MM.1S (cell line): ENCODE measurements around the gene ATOH8.

Experiments used
- DNase-seq: peaks from one replicate; pipeline ENCODE4 v3.0.0-alpha.2; 2015
- H2AFZ ChIP-seq: fragments of 300-600 bp; sonication (generic); 2 replicates; pipeline ENCODE4 v1.6.0; 2016; ENCODE audit warnings: antibody characterized with exemption, low read length
- H3F3A ChIP-seq: fragments of 300-600 bp; sonication (generic); 2 replicates; pipeline ENCODE4 v1.6.1; 2016; ENCODE audit warnings: mild to moderate bottlenecking, antibody characterized with exemption, low read length, moderate library complexity, mixed read lengths; ENCODE audit not compliant: insufficient read depth
- H3K27ac ChIP-seq: fragments of 300-600 bp; sonication (generic); 2 replicates; pipeline ENCODE4 v1.5.1; 2016; ENCODE audit warnings: mild to moderate bottlenecking, low read length
- H3K27me3 ChIP-seq: fragments of 300-600 bp; sonication (generic); replicated peaks from 2 replicates; pipeline ENCODE4 v1.6.0; 2016; ENCODE audit warnings: low read length; ENCODE audit not compliant: insufficient read depth
- H3K36me3 ChIP-seq: fragments of 300-600 bp; sonication (generic); replicated peaks from 2 replicates; pipeline ENCODE4 v1.6.1; 2016; ENCODE audit warnings: mild to moderate bottlenecking, low read length, mixed read lengths; ENCODE audit not compliant: insufficient read depth
- H3K4me1 ChIP-seq: fragments of 300-600 bp; sonication (generic); 2 replicates; pipeline ENCODE4 v1.6.1; 2016; ENCODE audit warnings: low read length, mixed read lengths
- H3K4me2 ChIP-seq: fragments of 300-600 bp; sonication (generic); 2 replicates; pipeline ENCODE4 v1.6.0; 2016; ENCODE audit warnings: low read depth, low read length
- H3K4me3 ChIP-seq: fragments of 300-600 bp; sonication (generic); 2 replicates; pipeline ENCODE4 v1.5.1; 2016; ENCODE audit warnings: low read length, mixed read lengths
- H3K79me2 ChIP-seq: fragments of 300-600 bp; sonication (generic); 2 replicates; pipeline ENCODE4 v1.6.1; 2016; ENCODE audit warnings: mixed run types, low read length, mixed read lengths
- H3K9ac ChIP-seq: fragments of 300-600 bp; sonication (generic); 2 replicates; pipeline ENCODE4 v1.6.1; 2016; ENCODE audit warnings: low read length, mixed read lengths
- H3K9me2 ChIP-seq: fragments of 300-600 bp; sonication (generic); replicated peaks from 2 replicates; pipeline ENCODE4 v1.6.1; 2016; ENCODE audit warnings: mild to moderate bottlenecking, low read length, mixed read lengths; ENCODE audit not compliant: insufficient read depth
- H3K9me3 ChIP-seq: fragments of 300-600 bp; sonication (generic); replicated peaks from 2 replicates; pipeline ENCODE4 v1.6.1; 2016; ENCODE audit warnings: mild to moderate bottlenecking, low read length, mixed read lengths; ENCODE audit not compliant: insufficient read depth
- H4K20me1 ChIP-seq: fragments of 300-600 bp; sonication (generic); 2 replicates; pipeline ENCODE4 v1.6.1; 2016; ENCODE audit warnings: mild to moderate bottlenecking, low read length, moderate library complexity, mixed read lengths; ENCODE audit not compliant: insufficient read depth
- EZH2 ChIP-seq: fragments of 300-600 bp; sonication (generic); optimal IDR thresholded peaks from 2 replicates; pipeline ENCODE3; 2017; ENCODE audit warnings: low read depth, mild to moderate bottlenecking, antibody characterized with exemption, low read length, mixed read lengths
- EZH2phosphoT487 ChIP-seq: fragments of 300-600 bp; sonication (generic); IDR thresholded peaks from 2 replicates; pipeline ENCODE4 v1.6.1; 2018; ENCODE audit warnings: antibody characterized with exemption, low read length
- TF ChIP-seq, protein P1 (sequence below): fragments of 300-600 bp; sonication (generic); IDR thresholded peaks from 2 replicates; pipeline ENCODE4 v1.5.1; 2016; ENCODE audit warnings: antibody characterized with exemption, low read length, mixed read lengths

ATOH8 gene

DNA sequence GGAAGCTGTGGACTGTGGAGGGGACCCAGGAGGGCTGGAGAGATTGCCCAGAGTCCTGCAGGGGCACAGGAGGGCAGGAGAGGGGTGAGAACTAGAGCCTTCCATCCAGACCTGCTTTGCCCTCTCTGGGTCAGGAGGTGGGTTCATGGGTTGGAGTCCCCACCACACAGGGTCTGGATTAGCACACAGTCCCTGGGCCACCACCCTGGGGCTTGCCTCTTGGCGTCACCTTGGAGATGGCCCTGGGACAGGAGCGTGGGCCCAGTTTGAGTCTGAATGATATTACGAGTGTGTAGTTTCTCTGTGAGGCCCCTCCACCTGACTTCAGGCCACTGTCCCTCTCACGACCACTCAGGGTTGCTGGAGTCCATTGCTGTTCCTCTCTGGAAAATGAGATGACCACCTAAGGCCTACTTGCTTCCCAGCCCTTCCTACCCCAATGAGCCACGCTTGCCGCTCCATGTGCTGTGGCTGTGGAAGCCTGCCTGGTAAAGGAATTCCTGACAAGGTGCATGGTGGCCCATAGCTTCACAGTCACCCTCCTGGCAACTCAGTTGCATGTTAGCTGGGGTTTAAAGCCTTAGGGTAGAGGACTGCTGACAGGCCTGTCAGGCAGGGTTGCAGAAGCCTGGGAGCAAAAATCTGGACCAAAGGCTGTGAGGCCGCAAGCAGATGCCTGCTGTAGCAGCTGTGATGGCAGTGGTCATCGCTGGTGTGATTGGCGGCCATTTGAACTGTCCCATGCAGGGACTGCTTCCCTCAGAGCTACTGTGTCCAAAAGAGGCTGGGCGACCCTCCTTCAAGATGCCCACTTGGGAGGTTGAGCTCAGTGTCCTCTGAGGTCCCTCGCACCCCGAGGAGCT is 14.2 kb downstream of the ATOH8 start:
- no peaks in the 10 kb centered on the region for H3K79me2 ChIP-seq
- peaks cover 8% of the 10 kb centered on the region; the same call in 1 of the 2 replicates for H3K27me3 ChIP-seq
- H3K4me1 ChIP-seq = no peaks in the 10 kb centered on the region
- DNase-seq = no peak
- H3K27ac ChIP-seq = no peak overlapping the region
- no peak overlapping the region for H2AFZ ChIP-seq
- no peaks in the 10 kb centered on the region for H3K9me3 ChIP-seq
- TF ChIP-seq, protein P1, sequence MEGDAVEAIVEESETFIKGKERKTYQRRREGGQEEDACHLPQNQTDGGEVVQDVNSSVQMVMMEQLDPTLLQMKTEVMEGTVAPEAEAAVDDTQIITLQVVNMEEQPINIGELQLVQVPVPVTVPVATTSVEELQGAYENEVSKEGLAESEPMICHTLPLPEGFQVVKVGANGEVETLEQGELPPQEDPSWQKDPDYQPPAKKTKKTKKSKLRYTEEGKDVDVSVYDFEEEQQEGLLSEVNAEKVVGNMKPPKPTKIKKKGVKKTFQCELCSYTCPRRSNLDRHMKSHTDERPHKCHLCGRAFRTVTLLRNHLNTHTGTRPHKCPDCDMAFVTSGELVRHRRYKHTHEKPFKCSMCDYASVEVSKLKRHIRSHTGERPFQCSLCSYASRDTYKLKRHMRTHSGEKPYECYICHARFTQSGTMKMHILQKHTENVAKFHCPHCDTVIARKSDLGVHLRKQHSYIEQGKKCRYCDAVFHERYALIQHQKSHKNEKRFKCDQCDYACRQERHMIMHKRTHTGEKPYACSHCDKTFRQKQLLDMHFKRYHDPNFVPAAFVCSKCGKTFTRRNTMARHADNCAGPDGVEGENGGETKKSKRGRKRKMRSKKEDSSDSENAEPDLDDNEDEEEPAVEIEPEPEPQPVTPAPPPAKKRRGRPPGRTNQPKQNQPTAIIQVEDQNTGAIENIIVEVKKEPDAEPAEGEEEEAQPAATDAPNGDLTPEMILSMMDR = no peak
- TF ChIP-seq EZH2phosphoT487 (no peak), EZH2 (no peak)
- H4K20me1 ChIP-seq = no peaks in the 10 kb centered on the region
- H3K36me3 ChIP-seq = no peaks in the 10 kb centered on the region
- no peaks in the 10 kb centered on the region for H3K9me2 ChIP-seq
- no peak overlapping the region for H3K4me3 ChIP-seq
- no peak overlapping the region for H3K9ac ChIP-seq
- H3F3A ChIP-seq = no peaks in the 10 kb centered on the region
- H3K4me2 ChIP-seq = no peak overlapping the region

DNA sequence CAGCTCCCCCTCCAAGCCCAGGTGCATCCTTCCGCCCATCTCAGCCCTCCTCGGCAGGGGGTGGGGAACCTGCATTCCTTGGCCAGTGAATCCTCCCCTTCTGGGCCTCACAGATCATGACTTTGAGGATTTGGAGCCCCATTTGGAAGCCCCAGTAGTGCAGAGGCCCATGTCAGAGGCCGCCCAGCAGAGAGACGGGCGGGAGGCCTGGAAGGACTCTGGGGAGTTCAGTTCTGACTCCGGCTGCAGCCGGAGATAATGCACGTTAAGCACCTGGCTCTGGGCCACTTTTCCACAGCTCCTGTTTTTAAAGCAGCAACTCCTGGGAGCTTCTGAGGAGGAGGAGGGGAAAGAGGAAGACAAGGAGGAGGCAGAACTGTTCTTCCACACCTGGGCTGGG is 14.9 kb downstream of the ATOH8 start:
- H4K20me1 ChIP-seq = no peaks in the 10 kb centered on the region
- no peak overlapping the region for H3K4me3 ChIP-seq
- no peak overlapping the region for H2AFZ ChIP-seq
- peaks cover 14% of the 10 kb centered on the region; the same call in 1 of the 2 replicates for H3K27me3 ChIP-seq
- no peaks in the 10 kb centered on the region for H3K79me2 ChIP-seq
- DNase-seq = no peak
- H3K4me2 ChIP-seq = no peak overlapping the region
- no peaks in the 10 kb centered on the region for H3F3A ChIP-seq
- TF ChIP-seq, protein P1 = no peak
- TF ChIP-seq EZH2 = no peak
- no peak for TF ChIP-seq EZH2phosphoT487
- no peaks in the 10 kb centered on the region for H3K9me3 ChIP-seq
- H3K9ac ChIP-seq = no peak overlapping the region
- no peaks in the 10 kb centered on the region for H3K4me1 ChIP-seq
- no peaks in the 10 kb centered on the region for H3K36me3 ChIP-seq
- H3K9me2 ChIP-seq = no peaks in the 10 kb centered on the region
- H3K27ac ChIP-seq = no peak overlapping the region

DNA sequence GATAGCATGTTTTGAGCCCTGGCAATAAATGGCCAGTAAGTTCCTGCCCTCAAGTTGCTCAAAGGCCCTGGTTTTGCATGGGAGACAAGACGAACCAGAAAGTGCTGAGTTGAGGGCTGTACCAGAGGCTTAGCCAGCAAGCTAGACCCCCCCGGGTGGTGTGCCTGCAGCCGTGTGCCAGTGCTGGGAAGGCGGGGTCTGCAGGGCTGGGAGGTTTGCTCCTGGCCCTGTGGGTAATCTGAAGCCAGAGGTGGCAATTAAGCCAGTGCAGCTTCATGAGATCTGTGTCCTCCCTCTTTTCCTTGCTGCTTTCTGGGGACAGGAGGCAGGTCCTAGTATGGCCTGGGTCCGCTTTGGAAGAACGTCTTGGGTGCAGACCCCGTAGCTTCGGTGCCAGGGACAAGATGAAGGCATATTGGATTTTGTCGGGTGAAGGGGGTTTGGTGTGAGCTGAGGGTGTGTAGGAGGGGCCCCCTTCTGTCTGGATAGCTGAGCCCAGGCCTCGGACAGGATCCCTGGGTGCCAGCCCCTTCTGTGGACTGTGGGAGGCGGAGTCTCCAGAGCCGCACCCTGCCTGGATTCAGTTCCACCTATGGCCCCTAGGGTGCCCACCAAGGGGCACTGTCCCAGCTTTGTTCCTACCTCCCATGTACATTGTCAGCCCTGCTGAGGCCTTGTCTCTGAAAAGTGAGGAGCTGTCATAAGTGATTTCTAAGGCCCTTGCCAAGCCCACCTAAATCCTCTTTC is 15.6 kb downstream of the ATOH8 start:
- H3K27ac ChIP-seq = no peak overlapping the region
- no peak overlapping the region for H3K9ac ChIP-seq
- H3K4me1 ChIP-seq = no peaks in the 10 kb centered on the region
- H3F3A ChIP-seq = no peaks in the 10 kb centered on the region
- no peak for DNase-seq
- H3K27me3 ChIP-seq = peaks cover 15% of the 10 kb centered on the region; the same call in 1 of the 2 replicates
- no peaks in the 10 kb centered on the region for H3K79me2 ChIP-seq
- H4K20me1 ChIP-seq = no peaks in the 10 kb centered on the region
- H3K9me2 ChIP-seq = no peaks in the 10 kb centered on the region
- H3K4me3 ChIP-seq = no peak overlapping the region
- no peak overlapping the region for H2AFZ ChIP-seq
- no peak for TF ChIP-seq EZH2
- TF ChIP-seq, protein P1 = peak; percentile 31
- H3K4me2 ChIP-seq = no peak overlapping the region
- no peaks in the 10 kb centered on the region for H3K9me3 ChIP-seq
- no peaks in the 10 kb centered on the region for H3K36me3 ChIP-seq
